HepG2 (cell line): ENCODE results near the gene CTNNBL1. TPM values are rescaled to one million over a fixed set of nuclear protein-coding genes. Genes with fewer than 3 reads are reported as not detected.
A peak's percentile ranks its signal among the peaks of the same experiment; 100 is the strongest.

Experiments
- CCDC6 ChIP-seq: sonication (generic); formaldehyde crosslinking; IDR thresholded peaks from 2 replicates; pipeline ENCODE4 v1.8.1; 2022; ENCODE audit warnings: mild to moderate bottlenecking, missing genetic modification reagents, moderate library complexity
- CERS6 ChIP-seq: sonication (generic); formaldehyde crosslinking; IDR thresholded peaks from 2 replicates; pipeline ENCODE4 v1.5.0; 2020; ENCODE audit warnings: missing genetic modification reagents
- ESRRA ChIP-seq: sonication (generic); formaldehyde crosslinking; IDR thresholded peaks from 2 replicates; pipeline ENCODE4 v1.5.1; 2020; ENCODE audit warnings: mild to moderate bottlenecking, low read depth, missing genetic modification reagents
- KAT7 ChIP-seq: IDR thresholded peaks from 2 replicates; pipeline ENCODE4 v1.6.1; 2018; ENCODE audit warnings: borderline replicate concordance, missing compliant biosample characterization
- MXD1 ChIP-seq: sonication (generic); formaldehyde crosslinking; IDR thresholded peaks from 2 replicates; pipeline ENCODE4 v1.4.0; 2020; ENCODE audit warnings: mild to moderate bottlenecking, missing genetic modification reagents
- NFKB2 ChIP-seq: sonication (generic); formaldehyde crosslinking; IDR thresholded peaks from 2 replicates; pipeline ENCODE4 v1.4.0; 2020; ENCODE audit warnings: missing genetic modification reagents, borderline replicate concordance
- PLSCR1 ChIP-seq: sonication (generic); formaldehyde crosslinking; IDR thresholded peaks from 2 replicates; pipeline ENCODE4 v1.5.0; 2020; ENCODE audit warnings: missing genetic modification reagents, mild to moderate bottlenecking, borderline replicate concordance
- SETDB1 ChIP-seq: sonication (generic); formaldehyde crosslinking; IDR thresholded peaks from 2 replicates; pipeline ENCODE4 v1.5.1; 2020; ENCODE audit warnings: missing genetic modification reagents, mild to moderate bottlenecking, borderline replicate concordance
- SIN3B ChIP-seq: fragments of 150-350 bp; IDR thresholded peaks from 2 replicates; pipeline ENCODE4 v1.6.1; 2014; ENCODE audit warnings: low read length
- TBL1XR1 ChIP-seq: fragments of 150-350 bp; IDR thresholded peaks from 2 replicates; pipeline ENCODE4 v1.6.1; 2014; ENCODE audit warnings: borderline replicate concordance, low read length; ENCODE audit not compliant: partially characterized antibody
- TBX2 ChIP-seq: sonication (generic); formaldehyde crosslinking; IDR thresholded peaks from 2 replicates; pipeline ENCODE4 v1.5.0; 2020; ENCODE audit warnings: missing genetic modification reagents, mild to moderate bottlenecking, borderline replicate concordance
- THAP11 ChIP-seq: IDR thresholded peaks from 2 replicates; pipeline ENCODE4 v1.6.1; 2016; ENCODE audit warnings: missing biosample characterization, missing genetic modification reagents
- USF2 ChIP-seq, 2 experiments: sonication (generic) in 1 of 2; formaldehyde crosslinking in 1 of 2; IDR thresholded peaks; 2 replicates each; pipeline versions ENCODE4 v1.5.1 to v1.6.1; 2011 to 2020; ENCODE audit warnings: borderline replicate concordance in 1 of 2, low read depth in 1 of 2, low read length in 1 of 2, mild to moderate bottlenecking in 1 of 2, missing genetic modification reagents in 1 of 2, moderate library complexity in 1 of 2
- ZBTB37 ChIP-seq: sonication (generic); formaldehyde crosslinking; IDR thresholded peaks from 2 replicates; pipeline ENCODE4 v1.4.0; 2020; ENCODE audit warnings: mild to moderate bottlenecking, missing genetic modification reagents
- ZNF414 ChIP-seq: sonication (generic); formaldehyde crosslinking; IDR thresholded peaks from 2 replicates; pipeline ENCODE4 v1.5.0; 2020; ENCODE audit warnings: missing genetic modification reagents
- ZNF501 ChIP-seq: sonication (generic); formaldehyde crosslinking; IDR thresholded peaks from 2 replicates; pipeline ENCODE4 v1.5.1; 2020; ENCODE audit warnings: mild to moderate bottlenecking, moderate library complexity, missing genetic modification reagents
- ZNF652 ChIP-seq: IDR thresholded peaks from 2 replicates; pipeline ENCODE4 v1.6.1; 2016; ENCODE audit warnings: low read depth, borderline replicate concordance
- ZNF761 ChIP-seq: sonication (generic); formaldehyde crosslinking; conservative IDR thresholded peaks from 2 replicates; pipeline ENCODE4 v1.4.0; 2020; ENCODE audit warnings: mild to moderate bottlenecking, missing genetic modification reagents
- ZSCAN5A ChIP-seq: sonication (generic); formaldehyde crosslinking; IDR thresholded peaks from 2 replicates; pipeline ENCODE4 v1.8.0; 2022; ENCODE audit warnings: mild to moderate bottlenecking, missing genetic modification reagents, borderline replicate concordance
- polyA plus RNA-seq, 8 experiments: library from polyadenylated mRNA; depleted of rRNA in 3 of 8; stranded (reverse) in 7 of 8; unstranded in 1 of 8; fragments of >200 nt; fragmentation: Illumina TruSeq in 4 of 8; extraction: Trizol in 4 of 8; gene quantifications; 2 replicates each; pipeline versions ENCODE4 v1.2.1 to v1.2.3, GENCODE V29; 2011 to 2016; ENCODE audit warnings: low read depth in 4 of 8, missing spikeins in 1 of 8, mixed read lengths in 1 of 8; ENCODE audit not compliant: insufficient read depth in 1 of 8
- total RNA-seq, 5 experiments: library from RNA; depleted of rRNA; stranded (reverse); fragments of >200 nt; fragmentation: Illumina TruSeq; extraction: Trizol; gene quantifications; 2 replicates each; pipeline ENCODE4 v1.2.3, GENCODE V29; 2016; ENCODE audit warnings: low read depth in 1 of 5

CTNNBL1 gene
- total and polyA plus RNA-seq, 2 of the 13 experiments (the other 11 are each of a cell fraction or from before 2014, with no cell fraction given), result 49.3 to 94.6 TPM

GRCh38 chr20:37881601-37882343 is 187.9 kb downstream of the CTNNBL1 start (continued):
- TF ChIP-seq ZNF414 (CRISPR knock-in tag) (0 out of 2 replicates have a peak, but pooled peaks have one; percentile 51), SIN3B (no peak), ZNF501 (peak; percentile 52; the same call in 1 of the 2 replicates), MXD1 (no peak), CERS6 (no peak), NFKB2 (peak; percentile 67; the same call in 1 of the 2 replicates), ZNF652 (no peak), TBX2 (no peak), PLSCR1 (no peak), CCDC6 (CRISPR knock-in tag) (no peak), USF2 (IDR thresholded peaks at IDR 0.05; ENCODE audit: low read depth, low read length) (no peak), USF2 (CRISPR knock-in tag; IDR thresholded peaks at IDR 0.05; ENCODE audit: borderline replicate concordance) (no peak), ZBTB37 (no peak), ZNF761 (CRISPR knock-in tag) (0 out of 2 replicates have a peak, but pooled peaks have one; percentile 13), ZSCAN5A (CRISPR knock-in tag) (no peak), TBL1XR1 (no peak), SETDB1 (CRISPR knock-in tag) (0 out of 2 replicates have a peak, but pooled peaks have one; percentile 40), THAP11 (CRISPR knock-in tag) (no peak), ESRRA (CRISPR knock-in tag) (no peak), KAT7 (CRISPR knock-in tag) (no peak)
